DND-41 (cell line): ENCODE measurements around the gene RHBDD3.

Experiments used
- ATAC-seq: fragments of 200-7000 bp; cut with Tn5 transposase; 3 replicates; pipeline ENCODE4 v1.9.1; 2021; ENCODE audit warnings: low read depth; ENCODE audit not compliant: insufficient read depth
- DNase-seq: peaks from one replicate; pipeline ENCODE4 v3.0.0-alpha.2; 2020
- H2AFZ ChIP-seq: 2 replicates; pipeline ENCODE4 v1.6.0; 2012; ENCODE audit warnings: low read depth, low read length
- H3K27ac ChIP-seq: 2 replicates; pipeline ENCODE4 v1.5.1; 2012; ENCODE audit warnings: low read length, inconsistent platforms
- H3K27me3 ChIP-seq: fragments of 200-600 bp; sonication (generic); 2 replicates; pipeline ENCODE4 v1.6.0; 2012; ENCODE audit warnings: low read length, mild to moderate bottlenecking, inconsistent platforms; ENCODE audit not compliant: insufficient read depth, poor library complexity
- H3K36me3 ChIP-seq: 2 replicates; pipeline ENCODE4 v1.5.1; 2012; ENCODE audit warnings: low read length, inconsistent platforms; ENCODE audit not compliant: insufficient read depth
- H3K4me1 ChIP-seq: 2 replicates; pipeline ENCODE4 v1.5.1; 2012; ENCODE audit warnings: mild to moderate bottlenecking, low read length; ENCODE audit not compliant: insufficient read depth
- H3K4me2 ChIP-seq: 2 replicates; pipeline ENCODE4 v1.6.0; 2012; ENCODE audit warnings: mild to moderate bottlenecking, moderate library complexity, low read length, inconsistent platforms; ENCODE audit not compliant: insufficient read depth
- H3K4me3 ChIP-seq, 2 experiments: fragments of 200-600 bp in 1 of 2; shearing (Covaris generic) in 1 of 2; 2 replicates each; pipeline ENCODE4 v1.5.1; 2012 to 2016; ENCODE audit warnings: inconsistent platforms in 2 of 2, low read length in 2 of 2, mild to moderate bottlenecking in 2 of 2, low read depth in 1 of 2, moderate library complexity in 1 of 2
- H3K79me2 ChIP-seq: 2 replicates; pipeline ENCODE4 v1.6.0; 2012; ENCODE audit warnings: low read length, inconsistent platforms; ENCODE audit not compliant: insufficient read depth
- H3K9ac ChIP-seq: 2 replicates; pipeline ENCODE4 v1.6.0; 2012; ENCODE audit warnings: low read depth, mild to moderate bottlenecking, inconsistent platforms, low read length, moderate library complexity
- H3K9me3 ChIP-seq: 2 replicates; pipeline ENCODE4 v1.5.1; 2012; ENCODE audit warnings: low read length, moderate library complexity, mild to moderate bottlenecking, inconsistent platforms; ENCODE audit not compliant: insufficient read depth, severe bottlenecking
- H4K20me1 ChIP-seq: 2 replicates; pipeline ENCODE4 v1.6.0; 2012; ENCODE audit warnings: low read length; ENCODE audit not compliant: insufficient read depth
- CTCF ChIP-seq: IDR thresholded peaks from 2 replicates; pipeline ENCODE4 v1.5.1; 2012; ENCODE audit warnings: borderline replicate concordance, low read length, moderate library complexity, mild to moderate bottlenecking; ENCODE audit not compliant: poor library complexity, severe bottlenecking; ENCODE audit errors: extremely low read depth
- EZH2 ChIP-seq: IDR thresholded peaks from 3 replicates; pipeline ENCODE4 v1.6.1; 2012; ENCODE audit warnings: borderline replicate concordance, low read depth, mild to moderate bottlenecking, moderate library complexity, low read length, inconsistent platforms; ENCODE audit not compliant: severe bottlenecking

The RHBDD3 gene

GRCh38 chr22:29213493-29213892 is 54.3 kb downstream of the RHBDD3 start:
- ATAC-seq (no peak), DNase-seq (no peak)
- no peak overlapping the region for H2AFZ ChIP-seq
- H3K9me3 ChIP-seq, result no peaks in the 10 kb centered on the region
- H3K79me2 ChIP-seq, result peaks cover 46% of the 10 kb centered on the region
- 0 out of 2 replicates have a peak overlapping the region, but pooled peaks have one; percentile 28 for H3K27ac ChIP-seq
- peaks cover 19% of the 10 kb centered on the region for H3K4me1 ChIP-seq
- no peak overlapping the region for H3K4me3 ChIP-seq
- H3K36me3 ChIP-seq, result peaks cover 85% of the 10 kb centered on the region
- no peaks in the 10 kb centered on the region for H3K27me3 ChIP-seq
- no peak for TF ChIP-seq CTCF
- no peak for TF ChIP-seq EZH2
- no peak overlapping the region for H3K9ac ChIP-seq
- peaks cover 54% of the 10 kb centered on the region for H4K20me1 ChIP-seq
- no peak overlapping the region for H3K4me2 ChIP-seq

GRCh38 chr22:29212743-29213142 is 55.0 kb downstream of the RHBDD3 start:
- Histone ChIP-seq H3K4me1 (peaks cover 26% of the 10 kb centered on the region), H2AFZ (no peak overlapping the region), H3K79me2 (peaks cover 54% of the 10 kb centered on the region), H3K9ac (no peak overlapping the region), H3K4me3 (no peak overlapping the region), H3K9me3 (no peaks in the 10 kb centered on the region), H3K36me3 (peaks cover 85% of the 10 kb centered on the region), H4K20me1 (peaks cover 59% of the 10 kb centered on the region), H3K27me3 (no peaks in the 10 kb centered on the region), H3K4me2 (no peak overlapping the region), H3K27ac (no peak overlapping the region)
- DNase-seq, result no peak
- TF ChIP-seq EZH2 (no peak), CTCF (no peak)
- ATAC-seq, result no peak

GRCh38 chr22:29211466-29211865 is 56.3 kb downstream of the RHBDD3 start:
- TF ChIP-seq EZH2 (no peak), CTCF (no peak)

GRCh38 chr22:29211066-29211465 is 56.7 kb downstream of the RHBDD3 start:
- no peak for TF ChIP-seq CTCF
- no peak for TF ChIP-seq EZH2
- H4K20me1 ChIP-seq, result peaks cover 55% of the 10 kb centered on the region

More at GRCh38 chr22:29211466-29211865, 56.3 kb downstream of the RHBDD3 start:
- Histone ChIP-seq H3K79me2 (peaks cover 67% of the 10 kb centered on the region), H3K9me3 (no peaks in the 10 kb centered on the region), H3K36me3 (peaks cover 76% of the 10 kb centered on the region), H4K20me1 (peaks cover 59% of the 10 kb centered on the region), H3K27me3 (no peaks in the 10 kb centered on the region), H2AFZ (no peak overlapping the region), H3K4me3 (no peak overlapping the region), H3K27ac (peak overlapping the region; percentile 11; the same call in 1 of the 2 replicates), H3K9ac (no peak overlapping the region), H3K4me1 (peaks cover 39% of the 10 kb centered on the region), H3K4me2 (peak overlapping the region; percentile 40; the same call in 1 of the 2 replicates)
- no peak for ATAC-seq
- no peak for DNase-seq

More at GRCh38 chr22:29211066-29211465, 56.7 kb downstream of the RHBDD3 start:
- Histone ChIP-seq H3K4me3 (peak overlapping the region in 1 of 2 experiments; percentile 10; a peak in 1 of 4 replicates), H3K27ac (peak overlapping the region; percentile 26), H3K9me3 (no peaks in the 10 kb centered on the region), H3K9ac (no peak overlapping the region), H3K79me2 (peaks cover 71% of the 10 kb centered on the region), H2AFZ (no peak overlapping the region), H3K4me2 (peak overlapping the region; percentile 40; the same call in 1 of the 2 replicates), H3K27me3 (no peaks in the 10 kb centered on the region), H3K4me1 (peaks cover 43% of the 10 kb centered on the region), H3K36me3 (peaks cover 72% of the 10 kb centered on the region)
- no peak for ATAC-seq
- DNase-seq, result no peak
